ENCODE results near the gene TKT. TPM values are rescaled to one million over a fixed set of nuclear protein-coding genes. Genes with fewer than 3 reads are reported as not detected.

Gene TKT
- total RNA-seq, 6 donors from 2014 or later: 402 to 605 (median 482) TPM

DNA sequence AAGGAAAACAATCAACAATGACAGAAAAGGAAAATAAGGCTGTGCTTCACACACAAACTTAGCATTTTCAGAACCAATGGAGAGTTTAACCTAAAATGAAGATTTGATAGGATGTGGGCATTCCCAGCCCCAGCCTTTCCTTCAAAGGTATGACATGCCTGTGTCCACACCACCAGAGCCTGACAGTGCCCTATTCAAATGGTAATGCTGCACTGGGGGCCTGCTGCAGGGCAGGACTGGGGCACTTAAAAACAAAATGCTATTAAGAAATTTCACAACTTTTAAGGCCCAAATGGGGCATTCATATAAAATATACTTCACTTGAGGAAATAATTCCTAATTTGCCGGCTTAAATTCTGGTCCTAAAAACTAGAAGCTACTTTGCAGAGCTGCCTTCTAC is 30.9 kb upstream of the TKT start:
- no peaks in the 10 kb centered on the region for H3K4me1 ChIP-seq
- H3K27me3 ChIP-seq: no peaks in the 10 kb centered on the region
- peaks cover 9 to 69% (median 27%) of the 10 kb centered on the region in 4 donors for H3K36me3 ChIP-seq
- WGBS, 2 donors: 47 to 84% methylated on average over 1 of the region's 1 CpG
- no peak for TF ChIP-seq POLR2AphosphoS5 (IDR thresholded peaks at IDR 0.05)
- TF ChIP-seq POLR2A (IDR thresholded peaks at IDR 0.05): no peak
- TF ChIP-seq CTCF (IDR thresholded peaks at IDR 0.05): no peak
- no peak for TF ChIP-seq EP300 (IDR thresholded peaks at IDR 0.05)
- H3K4me3 ChIP-seq: no peak overlapping the region
- no peak for DNase-seq
- no peaks in the 10 kb centered on the region for H3K9me3 ChIP-seq
- no peak overlapping the region for H3K27ac ChIP-seq
- no peak for ATAC-seq (ENCODE audit: low FRiP score in 2 of 2)

DNA sequence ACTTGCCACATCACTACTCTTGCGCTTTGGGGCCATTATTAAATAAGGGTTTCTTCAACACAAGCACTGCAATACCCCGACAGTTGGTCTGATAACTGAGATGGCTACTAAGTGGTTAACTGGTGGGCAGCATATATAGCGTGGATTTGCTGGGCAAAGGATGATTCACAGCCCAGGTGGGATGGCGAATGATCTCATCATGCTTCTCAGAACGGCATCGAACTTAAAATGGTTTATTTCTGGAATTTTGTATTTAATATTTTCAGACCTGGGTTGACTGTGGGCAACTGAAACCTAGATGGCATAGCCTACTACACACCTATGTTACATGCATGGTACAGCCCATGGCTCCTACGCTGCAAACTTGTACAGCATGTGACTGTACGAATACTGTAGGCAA is 26.8 kb upstream of the TKT start:
- ATAC-seq (ENCODE audit: low FRiP score in 2 of 2) (no peak), DNase-seq (no peak)
- Histone ChIP-seq H3K4me3 (no peak overlapping the region), H3K27me3 (no peaks in the 10 kb centered on the region), H3K36me3 (peaks cover 5 to 37% (median 16%) of the 10 kb centered on the region in 4 donors), H3K4me1 (no peaks in the 10 kb centered on the region), H3K9me3 (no peaks in the 10 kb centered on the region), H3K27ac (no peak overlapping the region)
- WGBS, 2 donors: 94 to 96% methylated on average over 8 of the region's 8 CpGs
- TF ChIP-seq POLR2AphosphoS5 (IDR thresholded peaks at IDR 0.05) (no peak), POLR2A (IDR thresholded peaks at IDR 0.05) (no peak), EP300 (IDR thresholded peaks at IDR 0.05) (no peak), CTCF (IDR thresholded peaks at IDR 0.05) (no peak)

DNA sequence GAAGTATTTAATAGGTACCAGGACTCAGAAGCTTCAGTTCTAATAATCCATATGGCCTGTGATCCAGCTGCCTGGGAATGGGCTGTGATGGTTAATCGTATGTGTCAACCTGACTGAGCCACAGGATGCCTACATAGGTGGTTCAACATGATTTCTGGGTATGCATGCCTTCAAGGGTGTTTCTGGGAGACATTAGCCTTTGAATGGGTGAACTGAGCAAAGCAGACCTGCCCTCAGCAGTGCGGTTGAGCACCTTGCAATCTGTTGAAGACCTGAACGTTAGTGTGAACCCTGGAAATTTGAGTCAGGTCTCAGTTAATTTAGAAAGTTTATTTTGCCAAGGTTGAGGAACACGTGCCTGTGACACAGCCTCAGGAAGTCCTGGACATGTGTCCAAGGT is 22.8 kb upstream of the TKT start:
- ATAC-seq (ENCODE audit: low FRiP score in 2 of 2) (no peak), DNase-seq (no peak)
- Histone ChIP-seq H3K9me3 (no peaks in the 10 kb centered on the region), H3K4me1 (peaks cover 0 to 12% (median 6%) of the 10 kb centered on the region in 4 donors), H3K4me3 (no peak overlapping the region), H3K27me3 (no peaks in the 10 kb centered on the region), H3K27ac (no peak overlapping the region), H3K36me3 (peaks cover 0 to 8% (median 2%) of the 10 kb centered on the region in 4 donors)
- TF ChIP-seq CTCF (IDR thresholded peaks at IDR 0.05): no peak
- no peak for TF ChIP-seq EP300 (IDR thresholded peaks at IDR 0.05)
- TF ChIP-seq POLR2AphosphoS5 (IDR thresholded peaks at IDR 0.05): no peak
- TF ChIP-seq POLR2A (IDR thresholded peaks at IDR 0.05): no peak
- 77 to 88% methylated on average over 4 of the region's 4 CpGs for WGBS, 2 donors

- Histone ChIP-seq H3K9me3 (no peaks in the 10 kb centered on the region), H3K36me3 (no peaks in the 10 kb centered on the region), H3K4me1 (peaks cover 10 to 25% (median 17%) of the 10 kb centered on the region in 4 donors), H3K4me3 (no peak overlapping the region), H3K27me3 (no peaks in the 10 kb centered on the region), H3K27ac (peak overlapping the region in 3 of 4 donors; percentile 38 to 73 (median 56))
- 29 to 41% methylated on average over 4 to 5 of the region's 5 CpGs for WGBS, 2 donors
- DNase-seq (no peak), ATAC-seq (ENCODE audit: low FRiP score in 2 of 2) (peak in 1 of 2 donors; percentile 4)
- TF ChIP-seq POLR2A (IDR thresholded peaks at IDR 0.05): no peak
- TF ChIP-seq EP300 (IDR thresholded peaks at IDR 0.05): no peak
- TF ChIP-seq POLR2AphosphoS5 (IDR thresholded peaks at IDR 0.05): no peak
- no peak for TF ChIP-seq CTCF (IDR thresholded peaks at IDR 0.05)
These were observed 19.2 kb upstream of the TKT start for GRCh38 chr3:53274938-53275605.

Measured in upper lobe of left lung (tissue), 6 donors.